ENCODE measurements around the gene KRTAP3-1.

DNA sequence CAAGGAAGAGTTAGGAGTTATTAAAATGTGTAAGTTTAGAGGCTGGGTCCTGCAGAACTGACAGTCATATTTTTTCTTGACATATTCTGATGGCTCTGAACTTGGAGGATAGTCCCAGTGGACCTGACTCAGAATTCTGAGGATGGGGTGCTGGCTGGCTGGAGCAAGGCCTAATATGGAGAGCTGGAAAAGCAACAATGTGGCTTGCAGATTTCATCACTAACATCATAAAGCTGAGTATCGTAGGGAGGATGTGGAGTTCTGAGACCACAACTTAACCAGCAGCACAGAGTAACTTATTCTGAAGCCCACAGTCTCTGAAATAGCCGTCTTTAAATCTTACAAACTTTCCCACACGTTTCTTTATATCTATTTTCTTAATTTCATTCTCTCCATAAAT is 15.8 kb upstream of the KRTAP3-1 start:
- no peak for TF ChIP-seq POLR2A (IDR thresholded peaks at IDR 0.05)
- TF ChIP-seq, protein P1, sequence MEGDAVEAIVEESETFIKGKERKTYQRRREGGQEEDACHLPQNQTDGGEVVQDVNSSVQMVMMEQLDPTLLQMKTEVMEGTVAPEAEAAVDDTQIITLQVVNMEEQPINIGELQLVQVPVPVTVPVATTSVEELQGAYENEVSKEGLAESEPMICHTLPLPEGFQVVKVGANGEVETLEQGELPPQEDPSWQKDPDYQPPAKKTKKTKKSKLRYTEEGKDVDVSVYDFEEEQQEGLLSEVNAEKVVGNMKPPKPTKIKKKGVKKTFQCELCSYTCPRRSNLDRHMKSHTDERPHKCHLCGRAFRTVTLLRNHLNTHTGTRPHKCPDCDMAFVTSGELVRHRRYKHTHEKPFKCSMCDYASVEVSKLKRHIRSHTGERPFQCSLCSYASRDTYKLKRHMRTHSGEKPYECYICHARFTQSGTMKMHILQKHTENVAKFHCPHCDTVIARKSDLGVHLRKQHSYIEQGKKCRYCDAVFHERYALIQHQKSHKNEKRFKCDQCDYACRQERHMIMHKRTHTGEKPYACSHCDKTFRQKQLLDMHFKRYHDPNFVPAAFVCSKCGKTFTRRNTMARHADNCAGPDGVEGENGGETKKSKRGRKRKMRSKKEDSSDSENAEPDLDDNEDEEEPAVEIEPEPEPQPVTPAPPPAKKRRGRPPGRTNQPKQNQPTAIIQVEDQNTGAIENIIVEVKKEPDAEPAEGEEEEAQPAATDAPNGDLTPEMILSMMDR (IDR thresholded peaks at IDR 0.05), result no peak
